HG02798 (cell line): ENCODE measurements around the gene TUBGCP6.
A peak's percentile ranks its signal among the peaks of the same experiment; 100 is the strongest.

Experiments
- ATAC-seq: cut with Tn5 transposase; IDR thresholded peaks from one replicate; pipeline ENCODE4 v1.9.1; 2021; ENCODE audit warnings: mild to moderate bottlenecking; ENCODE audit not compliant: unreplicated experiment, poor library complexity

Gene TUBGCP6

DNA sequence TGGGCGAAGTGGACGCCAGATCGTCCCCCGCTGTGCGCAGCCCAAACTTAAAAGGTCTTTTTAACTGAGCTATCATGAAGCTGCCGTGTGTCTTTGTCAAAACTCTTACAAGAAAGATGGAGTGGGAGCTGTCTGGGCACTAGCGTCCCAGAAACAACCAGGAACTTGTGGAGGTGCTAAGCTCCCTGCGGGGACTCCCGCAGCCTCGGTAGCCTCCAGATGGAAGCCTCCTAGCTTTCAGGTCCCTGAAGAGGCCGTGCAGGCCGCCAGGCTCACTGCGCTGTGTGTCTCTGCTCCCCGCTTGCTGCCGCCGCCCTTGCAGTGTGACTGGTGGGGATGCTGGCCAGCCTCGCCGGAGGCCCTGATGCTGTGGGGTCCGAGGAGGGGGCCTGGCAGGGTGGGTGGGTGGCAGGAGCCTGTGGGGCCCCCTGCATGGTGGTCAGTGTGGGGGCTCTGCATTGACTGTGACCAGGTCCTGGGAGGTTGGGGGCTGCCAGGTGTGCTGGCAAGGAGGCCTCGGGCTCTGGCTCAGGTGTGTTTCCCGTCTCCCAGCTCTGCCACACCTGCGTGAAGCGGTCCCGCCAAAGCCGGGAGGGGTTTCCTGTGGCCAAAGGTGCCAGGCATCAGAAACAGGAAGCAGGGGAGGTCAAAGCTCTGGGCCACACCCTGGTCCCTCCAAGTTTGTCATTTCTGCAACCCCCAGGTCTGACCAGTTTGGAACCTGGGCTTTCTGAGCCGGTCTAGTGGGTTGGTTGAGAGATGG is 57.9 kb downstream of the TUBGCP6 start:
- ATAC-seq, result no peak

- ATAC-seq, result no peak
Measured at GRCh38 chr22:50186181-50186714, 58.6 kb downstream of the TUBGCP6 start.

- ATAC-seq, result peak; percentile 60
Measured at GRCh38 chr22:50185375-50186087, 59.3 kb downstream of the TUBGCP6 start, which contains the start of gene TRABD. Gene TRABD, plus strand, starts transcription at chr22:50185913. Its CDS starts 7,148 bp downstream, at chr22:50193061.

- ATAC-seq, result no peak
Measured at GRCh38 chr22:50184902-50185374, 59.9 kb downstream of the TUBGCP6 start.

DNA sequence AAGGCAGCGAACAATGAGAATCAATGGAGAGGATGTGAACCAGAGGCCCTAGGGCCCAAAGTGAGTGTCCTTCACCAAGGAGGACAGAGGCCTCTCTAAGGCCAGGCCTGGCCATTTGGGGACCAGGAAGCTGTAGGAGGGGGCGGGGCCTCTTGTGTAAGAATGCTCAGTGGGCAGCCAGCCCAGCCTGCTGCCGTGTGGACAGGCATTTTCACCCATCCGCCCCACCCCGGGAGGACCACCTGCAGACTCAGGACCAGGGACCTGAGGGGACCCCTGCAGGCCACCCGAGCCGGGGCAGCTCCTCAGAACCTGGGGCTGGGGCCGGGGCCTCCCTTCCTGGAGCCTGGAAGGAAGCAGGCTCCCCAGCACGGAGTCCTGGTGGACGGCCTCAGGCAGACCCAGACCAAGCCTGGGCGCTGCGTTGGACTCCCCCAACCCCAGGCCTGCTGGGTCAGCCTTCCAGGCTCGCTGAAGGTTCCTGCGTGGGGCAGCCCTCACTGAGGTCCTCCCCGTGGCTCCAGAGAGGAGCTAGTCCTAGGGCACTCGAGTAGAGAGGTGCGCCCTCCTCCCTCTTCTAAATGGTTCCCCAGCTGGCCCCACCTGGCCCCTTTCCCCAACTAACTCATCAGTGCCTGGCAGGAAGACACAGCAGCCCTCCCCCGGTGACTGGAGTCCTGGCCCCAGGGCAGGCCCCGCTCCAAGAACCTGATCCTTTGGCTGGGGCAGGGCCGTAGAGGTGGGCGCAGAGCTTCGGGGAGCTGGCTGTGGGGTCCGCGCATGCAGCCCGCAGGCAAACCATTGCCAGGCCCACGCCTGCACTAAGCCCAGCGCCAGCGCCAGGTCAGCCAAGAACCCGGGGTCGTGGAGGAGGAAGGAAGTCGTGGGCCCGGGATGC is 60.6 kb downstream of the TUBGCP6 start:
- ATAC-seq, result no peak

GRCh38 chr22:50183141-50183971 is 61.5 kb downstream of the TUBGCP6 start:
- ATAC-seq, result no peak

DNA sequence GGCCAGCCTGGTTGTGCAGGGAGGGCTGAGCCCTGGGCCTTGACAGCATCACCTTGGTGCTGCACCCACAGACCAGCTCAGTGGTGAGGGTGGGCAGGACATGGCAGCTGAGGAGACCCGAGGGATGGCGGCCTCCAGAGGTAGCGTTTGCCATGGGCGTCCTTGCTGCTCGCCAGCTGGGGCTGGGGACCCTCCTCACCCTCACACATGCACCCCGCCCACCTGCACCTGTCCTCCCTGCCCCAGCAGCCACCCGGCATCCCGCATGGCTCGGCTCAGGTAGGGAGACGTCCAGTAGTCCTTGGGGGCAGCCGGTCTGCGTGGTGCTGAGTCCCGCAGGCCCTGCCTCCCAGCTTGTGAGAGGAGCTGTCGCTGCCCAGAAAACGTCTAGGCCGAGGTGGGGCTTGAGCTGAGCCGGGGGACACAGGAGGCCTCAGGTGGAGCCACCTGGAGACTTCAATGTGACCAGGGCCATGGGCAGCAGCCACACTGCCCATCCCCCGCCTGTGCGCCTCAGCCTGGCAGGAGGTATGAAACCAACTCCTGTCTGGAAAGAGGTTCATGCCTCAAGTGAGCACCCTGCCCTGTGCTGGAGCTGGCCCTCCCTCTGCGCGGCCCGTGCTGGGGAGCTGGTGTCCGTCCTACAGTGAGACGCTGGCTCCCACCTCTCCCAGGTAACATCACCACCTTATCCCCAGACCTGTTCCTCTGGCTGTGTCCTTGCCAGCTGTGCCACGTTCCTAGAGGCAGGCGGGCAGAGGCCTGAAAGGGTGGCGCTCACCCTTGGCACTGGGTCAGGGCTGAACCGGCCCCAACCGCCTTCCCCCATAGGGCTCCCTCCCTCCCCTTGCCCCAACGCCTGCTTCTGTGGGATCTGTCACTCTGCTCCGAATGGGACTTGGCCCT is 62.4 kb downstream of the TUBGCP6 start:
- ATAC-seq, result no peak

GRCh38 chr22:50180727-50181521 is 63.9 kb downstream of the TUBGCP6 start:
- no peak for ATAC-seq

DNA sequence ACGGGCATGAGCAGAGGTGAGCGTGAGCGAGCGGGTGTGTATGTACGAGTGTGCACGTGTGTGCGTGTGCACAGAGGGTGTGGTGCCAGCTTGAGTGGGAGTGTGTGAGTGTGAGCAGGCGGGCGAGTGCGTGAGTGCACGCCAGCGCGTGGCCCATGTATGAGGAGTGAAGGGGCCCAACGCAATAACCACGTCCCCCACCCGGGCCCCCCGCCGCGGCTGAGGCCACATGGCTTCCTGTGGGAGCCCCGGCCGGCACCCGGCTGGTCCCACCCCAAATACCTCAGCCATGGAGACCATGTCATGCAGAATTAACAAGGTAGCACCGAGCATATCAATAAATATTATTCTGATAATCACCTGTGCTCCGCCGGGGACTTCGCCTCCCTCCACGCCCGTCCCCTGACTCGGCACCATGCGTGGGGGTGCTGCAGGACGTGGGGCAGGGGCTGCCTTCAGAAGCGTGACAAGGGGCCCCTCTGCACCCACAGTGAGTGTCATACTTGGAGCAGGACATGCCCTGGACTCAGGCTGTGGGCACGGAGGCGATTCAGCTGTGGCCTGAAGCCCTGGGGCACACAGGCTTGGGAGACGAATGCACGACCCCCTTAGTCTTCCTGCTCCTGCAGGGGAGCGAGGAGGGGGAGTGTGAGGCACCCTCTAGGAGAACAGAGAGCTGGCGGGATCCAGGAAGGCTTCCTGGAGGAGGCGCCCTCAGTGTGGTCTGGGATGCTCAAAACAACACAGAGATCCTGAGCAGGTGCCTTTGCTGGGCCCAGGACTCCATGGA is 64.7 kb downstream of the TUBGCP6 start:
- ATAC-seq, result no peak

DNA sequence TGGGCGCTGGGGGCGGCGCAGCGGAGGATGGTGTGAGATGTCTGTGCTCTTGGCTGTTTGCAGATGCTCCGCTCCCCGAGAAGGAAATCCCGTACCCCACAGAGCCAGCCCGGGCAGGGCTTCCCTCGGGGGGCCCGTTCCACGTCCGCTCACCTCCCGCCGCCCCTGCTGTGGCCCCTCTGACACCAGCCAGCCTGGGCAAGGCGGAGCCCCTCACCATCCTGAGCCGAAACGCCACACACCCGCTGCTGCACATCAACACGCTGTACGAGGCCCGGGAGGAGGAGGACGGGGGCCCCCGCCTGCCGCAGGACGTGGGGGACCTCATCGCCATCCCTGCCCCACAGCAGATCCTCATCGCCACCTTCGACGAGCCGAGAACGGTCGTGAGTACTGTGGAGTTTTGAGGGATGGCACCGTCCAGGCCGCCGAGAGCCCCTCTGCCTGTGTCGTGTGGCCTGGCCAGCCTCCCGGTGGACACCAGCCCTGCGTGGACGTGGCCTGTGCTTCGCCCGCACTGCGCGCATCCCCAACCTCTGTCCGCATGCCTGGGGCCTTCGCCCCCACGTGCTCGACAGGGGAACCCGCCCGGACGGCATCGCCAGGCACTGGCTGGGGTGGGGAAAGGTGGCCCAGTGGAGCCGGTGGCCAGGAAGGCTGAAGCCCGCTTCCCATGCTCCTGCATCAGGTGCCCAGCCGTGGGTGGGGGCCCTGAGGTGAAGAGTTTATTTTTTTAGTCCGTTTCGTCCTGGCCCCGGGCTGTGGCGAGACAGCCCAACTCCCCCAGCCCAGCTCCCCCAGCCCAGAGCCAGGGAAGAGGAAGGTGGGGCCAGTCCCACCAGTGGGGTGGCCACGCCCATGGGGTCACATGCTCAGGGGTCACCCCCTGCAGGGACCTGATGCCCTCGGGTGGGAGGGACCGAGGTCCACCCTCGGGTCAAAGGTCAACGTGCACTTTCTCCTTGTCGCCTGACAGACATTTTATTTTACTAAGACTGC is 65.7 kb downstream of the TUBGCP6 start:
- no peak for ATAC-seq

DNA sequence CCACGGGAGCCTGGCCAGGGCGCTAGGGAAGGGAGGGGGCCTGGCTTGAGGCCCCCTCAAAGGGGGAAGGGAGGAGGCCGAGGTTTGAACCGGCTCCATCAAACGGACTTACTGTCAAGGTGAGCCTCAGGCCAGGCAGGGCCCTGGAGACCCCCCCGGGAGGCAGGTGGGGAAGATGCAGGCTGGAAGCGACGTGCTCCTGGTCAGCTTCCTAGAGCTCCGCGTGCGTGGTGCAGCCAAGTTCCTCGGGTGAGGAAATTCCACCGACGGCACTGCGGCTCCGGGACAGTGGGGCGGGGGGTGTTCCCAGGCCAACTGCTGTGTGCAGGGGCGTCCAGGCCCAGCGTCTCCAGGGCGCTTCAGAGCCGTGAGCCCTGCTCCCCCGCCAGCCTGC is 66.4 kb downstream of the TUBGCP6 start:
- ATAC-seq, result no peak

DNA sequence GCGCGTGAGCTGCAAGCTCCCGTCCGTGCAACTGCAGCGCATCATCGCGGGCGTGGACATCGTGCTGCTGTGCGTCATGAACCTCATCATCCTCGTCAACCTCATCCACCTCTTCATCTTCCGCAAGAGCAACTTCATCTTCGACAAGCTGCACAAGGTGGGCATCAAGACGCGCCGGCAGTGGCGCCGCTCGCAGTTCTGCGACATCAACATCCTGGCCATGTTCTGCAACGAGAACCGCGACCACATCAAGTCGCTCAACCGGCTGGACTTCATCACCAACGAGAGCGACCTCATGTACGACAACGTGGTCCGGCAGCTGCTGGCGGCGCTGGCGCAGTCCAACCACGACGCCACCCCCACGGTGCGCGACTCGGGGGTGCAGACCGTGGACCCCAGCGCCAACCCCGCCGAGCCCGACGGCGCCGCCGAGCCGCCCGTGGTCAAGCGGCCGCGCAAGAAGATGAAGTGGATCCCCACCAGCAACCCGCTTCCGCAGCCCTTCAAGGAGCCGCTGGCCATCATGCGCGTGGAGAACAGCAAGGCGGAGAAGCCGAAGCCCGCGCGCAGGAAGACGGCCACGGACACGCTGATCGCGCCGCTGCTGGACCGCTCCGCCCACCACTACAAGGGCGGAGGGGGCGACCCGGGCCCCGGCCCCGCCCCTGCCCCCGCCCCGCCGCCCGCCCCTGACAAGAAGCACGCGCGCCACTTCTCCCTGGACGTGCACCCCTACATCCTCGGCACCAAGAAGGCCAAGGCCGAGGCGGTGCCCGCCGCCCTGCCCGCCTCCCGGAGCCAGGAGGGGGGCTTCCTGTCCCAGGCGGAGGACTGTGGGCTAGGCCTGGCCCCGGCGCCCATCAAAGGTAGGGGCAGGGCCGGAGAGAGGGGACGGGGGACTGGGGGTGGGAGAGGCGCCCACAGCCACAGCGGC is 67.0 kb downstream of the TUBGCP6 start:
- no peak for ATAC-seq

- ATAC-seq, result no peak
Measured at GRCh38 chr22:50176850-50177536, 67.8 kb downstream of the TUBGCP6 start.
